HG03039 (cell line): ENCODE measurements around the gene PCDHGB5.
A peak's percentile ranks its signal among the peaks of the same experiment; 100 is the strongest.

Experiments used
- ATAC-seq: cut with Tn5 transposase; IDR thresholded peaks from one replicate; pipeline ENCODE4 v1.9.1; 2021; ENCODE audit warnings: mild to moderate bottlenecking, moderate library complexity; ENCODE audit not compliant: unreplicated experiment

Gene PCDHGB5

GRCh38 chr5:141397756-141398551 lies at the start of gene PCDHGB5:
Gene PCDHGB5, plus strand, starts transcription at chr5:141397947. Its CDS starts 181 bp downstream, at chr5:141398128.
- ATAC-seq = peak; percentile 87

GRCh38 chr5:141349917-141350619 lies 47.7 kb upstream of the PCDHGB5 start, which contains the start of gene PCDHGB1:
Gene PCDHGB1, plus strand, starts transcription at chr5:141350099. Its CDS starts 162 bp downstream, at chr5:141350261.
- no peak for ATAC-seq

- ATAC-seq = no peak
Observed at GRCh38 chr5:141351591-141351990, 46.2 kb upstream of the PCDHGB5 start.

- ATAC-seq = no peak
Observed at GRCh38 chr5:141354900-141355469, 42.8 kb upstream of the PCDHGB5 start, which contains the start of gene PCDHGA4. Gene PCDHGA4, plus strand, starts transcription at chr5:141355021. Its CDS starts 87 bp downstream, at chr5:141355108.

- ATAC-seq = no peak
Observed at GRCh38 chr5:141355641-141356040, 42.1 kb upstream of the PCDHGB5 start.

GRCh38 chr5:141356133-141356532 lies 41.6 kb upstream of the PCDHGB5 start:
- ATAC-seq = no peak

- ATAC-seq = no peak
Observed at GRCh38 chr5:141356950-141357349, 40.8 kb upstream of the PCDHGB5 start.

- ATAC-seq = no peak
Observed at GRCh38 chr5:141359790-141360426, 37.8 kb upstream of the PCDHGB5 start, which contains the start of gene PCDHGB2. Gene PCDHGB2, plus strand, starts transcription at chr5:141359994. Its CDS starts 142 bp downstream, at chr5:141360136.

- ATAC-seq = no peak
Observed at GRCh38 chr5:141360685-141361084, 37.1 kb upstream of the PCDHGB5 start.

- ATAC-seq = no peak
Observed at GRCh38 chr5:141362719-141363118, 35.0 kb upstream of the PCDHGB5 start.

GRCh38 chr5:141363952-141364660 lies 33.6 kb upstream of the PCDHGB5 start, which contains the start of gene PCDHGA5:
Gene PCDHGA5, plus strand, starts transcription at chr5:141364162. Its CDS starts 169 bp downstream, at chr5:141364331.
- no peak for ATAC-seq

- no peak for ATAC-seq
Observed at GRCh38 chr5:141366016-141366896, 31.5 kb upstream of the PCDHGB5 start.

GRCh38 chr5:141369994-141370848 lies 27.5 kb upstream of the PCDHGB5 start, which contains the start of gene PCDHGB3:
Gene PCDHGB3, plus strand, starts transcription at chr5:141370242. Its CDS starts 153 bp downstream, at chr5:141370395.
- no peak for ATAC-seq

GRCh38 chr5:141371572-141372475 lies 25.9 kb upstream of the PCDHGB5 start:
- ATAC-seq = no peak

GRCh38 chr5:141373673-141374317 lies 24.0 kb upstream of the PCDHGB5 start, which contains the start of gene PCDHGA6:
Gene PCDHGA6, plus strand, starts transcription at chr5:141373891. Its CDS starts 193 bp downstream, at chr5:141374084.
- ATAC-seq = no peak

GRCh38 chr5:141374627-141375026 lies 23.1 kb upstream of the PCDHGB5 start:
- ATAC-seq = no peak
